K562 (cell line): ENCODE data around the gene RGS14.

Experiments
- NFIC ChIP-seq: fragments of 450-650 bp; IDR thresholded peaks from 2 replicates; pipeline ENCODE4 v1.6.1; 2017; ENCODE audit warnings: mild to moderate bottlenecking, inconsistent platforms
- PHF8 ChIP-seq: fragments of 200-600 bp; sonication (generic); IDR thresholded peaks from 2 replicates; pipeline ENCODE4 v1.6.1; 2012; ENCODE audit warnings: mixed run types, mild to moderate bottlenecking, inconsistent platforms, low read length, moderate library complexity, borderline replicate concordance
- POLR2A ChIP-seq: fragments of 450-650 bp; conservative IDR thresholded peaks from 2 replicates; pipeline ENCODE4 v1.6.1; 2016
- SIN3B ChIP-seq: fragments of 450-650 bp; IDR thresholded peaks from 2 replicates; pipeline ENCODE4 v1.6.1; 2017; ENCODE audit warnings: low read depth, mild to moderate bottlenecking, moderate library complexity
- ZBTB43 ChIP-seq: sonication (generic); formaldehyde crosslinking; IDR thresholded peaks from 2 replicates; pipeline ENCODE4 v1.8.0; 2023; ENCODE audit warnings: mild to moderate bottlenecking, missing genetic modification reagents
- ZNF165 ChIP-seq: fragments of 250-450 bp; sonication (Bioruptor Pico); IDR thresholded peaks from 2 replicates; pipeline ENCODE4 v1.4.0; 2020; ENCODE audit warnings: borderline replicate concordance
- ZNF316 ChIP-seq: fragments of 450-650 bp; IDR thresholded peaks from 2 replicates; pipeline ENCODE4 v1.6.1; 2016

GRCh38 chr5:177312649-177313181 is 45.0 kb upstream of the RGS14 start:
- TF ChIP-seq NFIC = no peak
- TF ChIP-seq POLR2A = peak; percentile 21
- TF ChIP-seq ZBTB43 = no peak
- no peak for TF ChIP-seq PHF8
- no peak for TF ChIP-seq ZNF316
- TF ChIP-seq SIN3B = no peak
- no peak for TF ChIP-seq ZNF165
